HG03097 (cell line): ENCODE results near the gene NAA10.

Experiments used
- ATAC-seq: cut with Tn5 transposase; IDR thresholded peaks from one replicate; pipeline ENCODE4 v1.9.1; 2021; ENCODE audit not compliant: unreplicated experiment, low FRiP score

The NAA10 gene

GRCh38 chrX:153885968-153886903 is 48.6 kb downstream of the NAA10 start, which contains the start of gene L1CAM:
TSS of gene L1CAM (minus strand) at chrX:153886173. CDS start at chrX:153875836, 10,337 bp downstream.
- ATAC-seq, result no peak

GRCh38 chrX:153885208-153885787 is 49.5 kb downstream of the NAA10 start:
- ATAC-seq, result no peak

- no peak for ATAC-seq
Measured at GRCh38 chrX:153884590-153884989, 50.2 kb downstream of the NAA10 start.

- ATAC-seq, result no peak
Measured at GRCh38 chrX:153884136-153884535, 50.7 kb downstream of the NAA10 start.

- ATAC-seq, result no peak
Measured at GRCh38 chrX:153883163-153883843, 51.5 kb downstream of the NAA10 start.

- no peak for ATAC-seq
Measured at GRCh38 chrX:153882557-153882956, 52.3 kb downstream of the NAA10 start.

GRCh38 chrX:153882086-153882498 is 52.7 kb downstream of the NAA10 start:
- no peak for ATAC-seq

- no peak for ATAC-seq
Measured at GRCh38 chrX:153881281-153881680, 53.6 kb downstream of the NAA10 start.

- no peak for ATAC-seq
Measured at GRCh38 chrX:153880440-153880815, 54.4 kb downstream of the NAA10 start.

- no peak for ATAC-seq
Measured at GRCh38 chrX:153879741-153880439, 54.9 kb downstream of the NAA10 start.
